ENCODE data around the gene CD93.

DNA sequence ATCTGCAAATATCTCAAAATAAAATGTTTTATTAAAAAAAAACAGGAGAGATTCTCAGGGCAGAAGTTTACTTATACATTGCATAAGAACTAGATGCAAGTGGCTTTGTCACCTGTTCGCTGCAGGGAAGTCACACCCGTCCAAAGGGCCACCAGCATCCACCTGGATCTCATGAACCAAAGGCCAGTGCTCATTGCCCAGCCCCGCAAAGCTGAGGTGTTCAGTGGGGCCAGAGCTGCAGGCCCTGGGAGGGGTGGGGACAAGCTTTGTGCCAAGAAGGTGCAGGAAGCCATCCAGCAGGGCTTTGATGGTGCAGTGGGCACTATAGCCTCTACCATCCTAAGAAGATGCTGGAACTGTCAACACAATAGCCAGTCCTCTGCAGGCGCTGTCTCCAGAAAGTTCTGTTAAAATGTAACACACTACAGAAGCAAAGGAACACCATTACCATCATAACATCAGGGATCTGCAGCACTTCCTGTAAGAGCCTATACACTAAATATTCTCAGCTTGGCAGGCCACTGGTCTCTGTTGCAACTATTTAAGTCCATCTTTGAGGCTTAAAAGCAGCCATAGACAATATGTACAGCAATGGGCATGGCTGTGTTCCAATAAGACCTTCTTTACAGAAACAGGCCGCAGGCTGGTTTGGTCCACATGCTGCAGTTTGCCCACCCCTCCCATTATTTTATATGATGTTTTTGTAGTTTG is 15.7 kb upstream of the CD93 start:
- no peak for TF ChIP-seq RARB (CRISPR knock-in tag; IDR thresholded peaks at IDR 0.05)
- no peak for TF ChIP-seq TOX (CRISPR knock-in tag; IDR thresholded peaks at IDR 0.05; ENCODE audit: borderline replicate concordance)
- no peak for TF ChIP-seq ZNF565 (CRISPR knock-in tag; conservative IDR thresholded peaks at IDR 0.05; ENCODE audit: low read depth)
- no peak for TF ChIP-seq GLIS3 (CRISPR knock-in tag; IDR thresholded peaks at IDR 0.05)
- TF ChIP-seq ZNF8 (CRISPR knock-in tag; IDR thresholded peaks at IDR 0.05): no peak
- no peak for TF ChIP-seq ARNTL (CRISPR knock-in tag; IDR thresholded peaks at IDR 0.05; ENCODE audit: borderline replicate concordance, low read depth)
- TF ChIP-seq ISL1 (CRISPR knock-in tag; IDR thresholded peaks at IDR 0.05): no peak
- TF ChIP-seq ZNF70 (CRISPR knock-in tag; IDR thresholded peaks at IDR 0.05): no peak
- TF ChIP-seq, protein P1, sequence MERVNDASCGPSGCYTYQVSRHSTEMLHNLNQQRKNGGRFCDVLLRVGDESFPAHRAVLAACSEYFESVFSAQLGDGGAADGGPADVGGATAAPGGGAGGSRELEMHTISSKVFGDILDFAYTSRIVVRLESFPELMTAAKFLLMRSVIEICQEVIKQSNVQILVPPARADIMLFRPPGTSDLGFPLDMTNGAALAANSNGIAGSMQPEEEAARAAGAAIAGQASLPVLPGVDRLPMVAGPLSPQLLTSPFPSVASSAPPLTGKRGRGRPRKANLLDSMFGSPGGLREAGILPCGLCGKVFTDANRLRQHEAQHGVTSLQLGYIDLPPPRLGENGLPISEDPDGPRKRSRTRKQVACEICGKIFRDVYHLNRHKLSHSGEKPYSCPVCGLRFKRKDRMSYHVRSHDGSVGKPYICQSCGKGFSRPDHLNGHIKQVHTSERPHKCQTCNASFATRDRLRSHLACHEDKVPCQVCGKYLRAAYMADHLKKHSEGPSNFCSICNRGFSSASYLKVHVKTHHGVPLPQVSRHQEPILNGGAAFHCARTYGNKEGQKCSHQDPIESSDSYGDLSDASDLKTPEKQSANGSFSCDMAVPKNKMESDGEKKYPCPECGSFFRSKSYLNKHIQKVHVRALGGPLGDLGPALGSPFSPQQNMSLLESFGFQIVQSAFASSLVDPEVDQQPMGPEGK (CRISPR knock-in tag; IDR thresholded peaks at IDR 0.05; ENCODE audit: borderline replicate concordance): no peak
- no peak for TF ChIP-seq TCF4 (CRISPR knock-in tag; IDR thresholded peaks at IDR 0.05; ENCODE audit: borderline replicate concordance)
